Left cardiac atrium (tissue), 4 donors: ENCODE measurements around the gene PTCH1. TPM values are rescaled to one million over a fixed set of nuclear protein-coding genes. Genes with fewer than 3 reads are reported as not detected.

Source experiments
- ATAC-seq, 2 donors: fragments of 200-7000 bp; cut with Tn5 transposase; one replicate each; pipeline ENCODE4 v1.9.1; 2020; ENCODE audit warnings: mild to moderate bottlenecking in 2 of 2, moderate library complexity in 2 of 2
- DNase-seq: peaks from one replicate; pipeline ENCODE4 v3.0.0-alpha.2; 2020
- intact Hi-C, 2 donors: fragments of 100-400 bp; cut with DNase I; formaldehyde crosslinking; loops; one replicate each; pipeline versions ENCODE4 v1.14.1 to v1.15.1; 2022 to 2023
- total RNA-seq, 2 donors: library from RNA; stranded (reverse); fragmentation: NEBNext Ultra II Directional; extraction: Animal tissue kit (Norgen Biotek cat#: 25700); gene quantifications; one replicate each; pipeline ENCODE4 v1.2.1, GENCODE V29; 2021
- donor health status: DM: no; HTN: yes; CAD: no.
- donor health status: DM: no; HTN: yes; CAD: no; lungs with severe emphysema.
- donor health status: DM: yes; HTN: yes; CAD: no.
- donor health status: Dilated cardiomyopathy.

Gene PTCH1
- total RNA-seq, 2 donors from 2014 or later = 5.9 to 6.9 TPM

DNA sequence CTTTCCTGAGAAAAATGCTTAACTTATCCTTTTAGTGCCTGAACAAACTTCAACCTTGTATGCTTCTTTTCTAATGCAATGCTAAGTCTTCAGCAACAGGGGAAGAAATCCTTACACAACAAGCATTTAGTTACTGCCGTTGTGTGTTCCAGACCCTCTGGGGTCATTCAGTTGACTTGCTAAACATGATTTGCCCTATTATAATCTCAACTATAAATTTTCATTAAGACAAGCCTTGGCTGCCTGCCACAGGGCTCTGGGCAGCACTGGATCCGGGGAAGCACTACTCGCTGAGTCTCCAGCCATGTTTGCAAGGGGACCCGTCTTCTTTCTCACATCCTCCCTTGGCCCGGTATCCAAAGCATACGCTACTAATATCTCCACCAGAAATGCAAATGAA lies 58.1 kb downstream of the PTCH1 start:
- ATAC-seq (no peak), DNase-seq (no peak)
- intact Hi-C loops = no loop called here

DNA sequence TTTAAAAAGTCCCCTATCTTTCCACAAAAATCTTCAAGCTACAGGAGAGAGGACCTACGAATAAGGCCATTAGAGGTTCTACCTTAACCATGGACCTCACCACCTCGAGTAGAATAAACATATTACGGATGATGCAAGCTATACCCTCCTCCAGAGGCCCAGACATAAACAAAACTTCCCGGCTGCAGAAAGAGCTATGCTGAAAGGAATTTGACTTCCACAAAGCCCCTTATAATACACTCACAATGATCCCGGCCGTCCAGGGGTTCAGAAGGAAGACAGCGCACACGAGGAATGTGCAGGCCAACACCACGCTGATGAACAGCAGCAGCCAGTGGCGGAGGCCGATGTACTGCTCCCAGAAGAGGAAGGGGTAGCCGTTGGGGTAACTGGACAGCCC lies 59.0 kb downstream of the PTCH1 start:
- intact Hi-C loops = no loop called here
- no peak for DNase-seq
- no peak for ATAC-seq

DNA sequence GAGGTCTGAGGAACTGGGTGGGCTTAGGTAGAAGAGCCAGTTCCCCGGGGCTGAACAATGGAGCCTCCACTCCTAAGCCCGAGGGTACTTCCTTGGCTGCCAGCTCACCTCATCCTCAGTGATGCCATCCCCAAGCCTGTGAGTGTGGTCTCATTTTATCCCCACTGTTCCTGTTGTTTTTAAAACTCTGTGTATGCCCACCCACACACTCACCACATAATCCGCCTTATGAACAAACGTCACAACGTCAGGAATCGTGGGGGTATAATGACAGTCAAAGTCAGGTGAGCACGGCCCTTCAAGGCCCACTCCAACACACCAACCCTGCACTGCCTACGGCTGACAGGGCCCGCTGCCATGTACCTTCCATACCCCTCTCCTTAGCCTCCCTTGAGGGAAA lies 61.1 kb downstream of the PTCH1 start:
- no peak for ATAC-seq
- intact Hi-C loops = no loop called here
- DNase-seq = no peak

DNA sequence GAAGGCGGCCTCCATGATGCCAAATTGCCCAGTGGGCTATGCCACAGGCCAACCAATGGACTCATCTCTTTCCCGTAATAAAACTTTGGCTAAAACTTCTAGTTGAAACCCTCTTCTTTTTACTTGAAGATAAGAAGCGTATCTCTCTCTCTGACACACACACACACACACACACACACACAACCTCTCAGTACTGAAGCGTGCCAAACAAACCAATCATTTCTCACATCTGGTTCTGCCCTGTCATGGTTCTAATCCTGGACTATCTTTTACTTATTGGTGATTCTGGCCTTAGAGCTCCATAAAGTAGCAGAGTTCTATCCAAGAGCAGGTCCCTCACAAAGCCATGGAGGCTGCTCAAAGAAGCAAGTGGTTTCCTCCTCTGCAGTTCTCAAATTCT lies 64.6 kb downstream of the PTCH1 start:
- intact Hi-C loops = no loop called here
- ATAC-seq (no peak), DNase-seq (no peak)

DNA sequence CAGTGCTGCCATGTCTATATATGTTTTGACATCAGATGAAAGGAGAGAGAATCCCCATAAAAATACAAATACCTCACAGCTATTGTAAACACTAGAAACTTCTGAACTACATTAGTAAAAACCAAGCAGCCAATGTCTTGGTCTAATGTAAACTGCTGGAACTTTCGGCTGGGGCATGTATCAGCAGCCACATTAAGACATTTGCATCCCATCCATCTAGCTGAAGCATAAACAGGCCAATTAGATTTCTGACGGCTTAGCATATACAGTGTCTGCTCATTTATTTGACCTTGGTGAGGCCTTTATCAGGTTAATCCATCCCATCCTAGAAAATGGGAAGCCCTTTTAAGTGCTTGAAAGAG lies 65.7 kb downstream of the PTCH1 start:
- DNase-seq (no peak), ATAC-seq (no peak)
- intact Hi-C loops = no loop called here

DNA sequence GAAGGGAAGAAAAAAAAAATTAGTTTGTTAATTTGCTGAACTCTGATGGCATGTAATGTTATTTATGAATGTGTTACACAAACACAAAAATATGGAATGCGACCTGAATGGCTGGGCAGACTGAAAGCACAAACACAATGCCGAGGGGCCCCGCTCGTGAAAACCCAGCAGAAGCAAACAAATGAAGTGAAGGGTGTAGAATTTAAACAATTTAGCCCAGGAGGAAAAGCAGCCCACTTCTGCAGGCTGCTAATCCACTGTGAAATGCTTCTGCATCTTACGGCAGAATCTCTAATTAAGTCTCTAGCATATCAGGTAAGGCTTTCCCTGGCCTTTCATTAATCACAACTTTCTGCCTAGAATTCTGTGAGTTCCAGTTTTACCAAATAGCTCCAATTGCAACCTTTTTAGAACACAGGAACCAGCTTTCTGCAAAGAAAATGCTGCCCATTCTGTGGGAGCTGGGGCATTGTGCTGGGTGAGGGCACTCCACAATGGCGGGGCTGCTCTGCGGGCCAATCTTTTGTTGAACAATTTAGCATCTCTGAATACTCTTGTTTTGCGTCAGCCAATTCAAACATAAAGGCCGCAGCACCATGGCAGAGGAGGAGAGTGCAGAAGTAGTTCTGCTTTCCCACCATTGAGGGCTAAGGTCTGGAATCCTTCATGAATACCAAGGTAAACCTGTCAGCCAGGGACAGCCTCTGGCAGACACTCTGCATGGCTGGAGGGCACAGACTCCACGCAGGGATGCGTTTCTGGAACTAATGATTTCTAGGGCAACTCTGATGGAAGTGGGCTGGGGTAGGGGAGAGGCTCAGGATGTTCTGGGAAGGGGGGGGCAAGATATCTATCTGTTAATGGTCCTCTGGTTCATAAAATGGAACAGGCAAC lies 66.4 kb downstream of the PTCH1 start:
- DNase-seq (no peak), ATAC-seq (no peak)
- intact Hi-C loops = no loop called here

DNA sequence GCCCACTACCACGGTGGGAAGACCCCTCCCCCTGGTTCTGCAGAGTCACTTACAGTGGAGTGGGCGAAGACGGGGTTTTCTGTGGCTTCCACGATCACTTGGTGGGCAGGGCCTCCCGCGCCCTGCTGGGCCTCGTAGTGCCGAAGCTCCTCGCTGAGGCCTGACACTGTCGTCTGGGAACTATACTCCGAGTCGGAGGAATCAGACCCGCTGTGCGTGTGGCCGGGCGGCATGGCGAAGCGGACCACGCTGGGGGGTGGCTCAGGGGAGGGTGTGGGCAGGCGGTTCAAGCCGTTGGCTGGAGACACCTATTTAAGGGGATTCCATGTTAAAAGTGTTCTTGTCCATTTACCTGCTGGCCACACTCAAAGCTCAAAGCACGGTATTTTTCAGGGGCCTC lies 67.8 kb downstream of the PTCH1 start:
- no peak for DNase-seq

DNA sequence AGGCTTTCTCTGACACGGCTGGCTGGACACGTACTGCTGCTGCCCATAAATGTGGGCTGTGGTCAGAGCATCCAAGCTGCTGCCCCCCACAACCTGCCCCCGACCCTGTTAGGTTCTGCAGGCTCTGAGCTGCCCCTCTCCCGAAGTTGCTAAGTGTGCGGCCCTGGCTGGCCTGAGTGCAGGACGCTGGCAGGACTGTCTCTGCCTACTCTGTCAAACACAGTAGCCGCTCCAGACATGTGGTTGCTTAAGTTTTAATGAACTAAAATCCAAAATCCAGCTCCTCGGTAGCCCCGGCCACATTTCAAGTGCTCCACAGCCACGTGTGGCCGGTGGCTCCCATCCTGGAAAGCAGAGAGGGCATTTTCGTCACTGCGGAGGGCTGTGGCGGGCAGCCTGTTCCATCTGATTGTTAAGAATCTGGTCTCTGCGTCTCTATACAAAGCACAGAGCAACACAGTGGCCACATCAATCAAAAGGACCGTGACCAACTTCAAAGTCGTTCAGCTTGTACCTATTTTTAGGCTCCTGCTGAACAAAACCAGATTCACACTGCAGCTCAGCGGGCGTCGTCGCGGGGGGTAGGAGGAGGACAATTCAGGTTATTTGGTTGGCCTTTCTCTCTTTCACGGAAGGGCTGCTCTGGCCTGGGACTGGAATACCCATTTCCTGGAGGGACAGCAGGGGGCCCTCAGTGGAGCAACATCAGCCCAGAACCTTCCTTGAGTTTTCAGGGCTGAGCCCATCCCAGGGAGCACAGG lies 68.9 kb downstream of the PTCH1 start:
- intact Hi-C loops = no loop called here
- ATAC-seq = no peak
- DNase-seq = no peak

More for the DNA sequence above, 67.8 kb downstream of the PTCH1 start:
- intact Hi-C loops = no loop called here
- no peak for ATAC-seq

DNA sequence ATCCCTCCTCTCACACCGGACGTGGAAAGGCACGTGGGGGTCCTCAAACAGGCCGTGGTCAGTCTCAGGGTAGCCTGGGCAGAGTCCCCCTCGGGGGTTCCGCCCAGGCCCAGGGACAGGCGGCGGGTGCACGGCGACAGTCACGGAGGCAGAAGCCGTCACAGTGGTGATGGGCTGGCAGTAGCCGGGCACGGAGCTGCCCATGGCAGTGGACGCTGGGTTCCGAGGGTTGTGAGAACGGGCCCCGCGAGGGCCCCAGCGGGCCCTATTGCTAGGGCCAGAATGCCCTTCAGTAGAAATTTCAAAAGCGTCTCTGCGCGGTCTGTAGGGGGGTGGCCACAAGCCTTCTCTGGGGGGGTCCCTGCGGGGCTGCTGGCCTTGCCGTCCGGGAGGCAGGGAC lies 69.8 kb downstream of the PTCH1 start:
- intact Hi-C loops = no loop called here
- DNase-seq = no peak
- no peak for ATAC-seq

DNA sequence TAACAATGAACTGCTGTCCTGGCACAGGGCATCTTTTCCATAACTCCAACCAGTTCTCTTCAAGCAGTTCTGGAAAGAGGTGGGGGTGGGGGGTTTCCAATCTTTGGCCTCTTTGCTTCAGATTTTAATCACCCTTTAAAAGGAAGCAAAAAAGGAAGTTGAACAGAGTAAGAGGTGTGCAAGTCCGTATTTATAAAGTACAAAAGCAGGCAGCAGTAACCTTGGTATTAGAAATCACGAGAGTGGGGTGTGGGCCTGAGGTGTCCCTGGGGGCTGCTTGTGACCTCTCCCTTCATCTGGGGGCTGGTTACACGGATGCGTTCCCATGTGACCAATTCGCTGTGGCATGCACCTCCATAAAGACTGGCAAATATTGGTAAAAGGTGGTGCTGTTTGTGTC lies 70.5 kb downstream of the PTCH1 start:
- intact Hi-C loops = no loop called here
- ATAC-seq = no peak

DNA sequence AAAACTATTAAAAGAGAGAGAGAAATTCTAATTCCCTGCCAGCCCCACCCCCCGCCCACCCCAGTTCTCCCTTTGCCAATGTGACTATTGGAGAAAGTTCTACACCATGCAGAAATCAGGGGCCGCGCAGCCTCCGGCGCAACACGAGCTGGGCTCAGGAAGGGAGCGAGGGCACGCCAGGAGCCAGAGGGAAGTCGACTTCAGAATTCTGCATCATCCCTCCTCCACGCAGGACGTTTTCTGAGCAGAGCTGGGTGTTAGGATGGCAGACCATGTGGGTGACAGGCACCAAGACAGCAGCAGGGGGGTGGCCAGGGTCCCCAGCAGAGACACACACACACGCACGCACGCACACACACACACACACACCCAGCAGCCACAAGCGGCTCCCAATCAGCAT lies 72.6 kb downstream of the PTCH1 start:
- ATAC-seq = no peak
- intact Hi-C loops = no loop called here
- DNase-seq = no peak

More for the DNA sequence above, 70.5 kb downstream of the PTCH1 start:
- DNase-seq = no peak

DNA sequence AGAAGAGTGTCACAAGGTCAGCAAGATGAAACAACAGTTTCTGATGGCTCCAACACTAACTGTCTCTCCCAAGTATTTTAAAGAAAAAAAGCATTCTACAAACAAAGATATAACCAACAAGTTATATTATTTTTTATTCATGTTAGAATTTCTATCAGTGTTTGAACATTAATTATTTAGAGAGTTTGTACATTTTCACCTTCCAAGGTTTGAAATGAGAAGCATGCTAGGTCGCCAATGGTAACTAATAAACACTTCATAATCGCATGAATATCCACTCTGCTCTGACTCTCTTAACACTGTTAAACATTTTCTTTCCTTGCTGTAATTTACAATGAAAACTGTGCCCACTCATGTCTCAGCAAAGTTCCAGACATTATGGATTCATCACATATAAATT lies 73.5 kb downstream of the PTCH1 start:
- intact Hi-C loops = no loop called here
- DNase-seq (no peak), ATAC-seq (no peak)

DNA sequence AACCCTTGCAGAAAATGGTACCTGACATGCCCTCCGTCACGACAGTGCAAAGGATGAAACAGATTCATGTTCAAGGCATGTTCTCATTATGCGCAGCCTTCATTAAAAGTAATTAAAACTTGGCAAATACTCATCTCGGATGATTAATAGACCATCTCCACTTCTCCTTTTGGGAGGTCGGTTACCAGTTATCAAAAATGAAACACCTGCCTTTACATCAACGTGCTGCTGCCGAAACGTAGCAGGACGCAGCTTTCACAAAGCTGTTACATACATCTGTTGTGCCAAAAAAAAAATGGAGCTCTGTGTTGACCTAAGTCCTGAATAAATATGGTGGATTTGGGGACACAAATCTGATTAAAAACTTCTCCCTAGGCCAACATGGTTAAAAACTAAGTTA lies 75.7 kb downstream of the PTCH1 start:
- intact Hi-C loops = no loop called here
- DNase-seq = no peak
- ATAC-seq = no peak

DNA sequence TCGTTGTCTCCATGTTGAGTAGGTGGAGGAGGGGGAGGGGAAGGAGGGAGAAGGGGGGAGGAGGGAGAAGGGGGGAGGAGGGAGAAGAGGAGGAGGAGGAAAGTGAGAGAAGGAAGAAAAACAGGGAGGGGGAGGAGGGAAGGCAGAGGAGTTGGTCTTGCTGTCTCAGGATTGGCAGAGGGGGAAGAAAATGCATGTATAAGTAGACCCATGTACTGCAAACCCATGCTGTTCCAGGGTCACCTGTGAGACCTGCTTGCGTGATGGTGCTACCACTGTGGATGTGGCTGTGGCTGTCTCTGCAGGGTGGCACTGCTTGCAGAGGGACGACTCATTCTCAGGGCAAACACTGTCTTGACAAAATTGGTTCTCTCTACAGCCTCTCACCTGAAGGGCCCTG lies 76.3 kb downstream of the PTCH1 start:
- intact Hi-C loops = no loop called here
- ATAC-seq (no peak), DNase-seq (no peak)

DNA sequence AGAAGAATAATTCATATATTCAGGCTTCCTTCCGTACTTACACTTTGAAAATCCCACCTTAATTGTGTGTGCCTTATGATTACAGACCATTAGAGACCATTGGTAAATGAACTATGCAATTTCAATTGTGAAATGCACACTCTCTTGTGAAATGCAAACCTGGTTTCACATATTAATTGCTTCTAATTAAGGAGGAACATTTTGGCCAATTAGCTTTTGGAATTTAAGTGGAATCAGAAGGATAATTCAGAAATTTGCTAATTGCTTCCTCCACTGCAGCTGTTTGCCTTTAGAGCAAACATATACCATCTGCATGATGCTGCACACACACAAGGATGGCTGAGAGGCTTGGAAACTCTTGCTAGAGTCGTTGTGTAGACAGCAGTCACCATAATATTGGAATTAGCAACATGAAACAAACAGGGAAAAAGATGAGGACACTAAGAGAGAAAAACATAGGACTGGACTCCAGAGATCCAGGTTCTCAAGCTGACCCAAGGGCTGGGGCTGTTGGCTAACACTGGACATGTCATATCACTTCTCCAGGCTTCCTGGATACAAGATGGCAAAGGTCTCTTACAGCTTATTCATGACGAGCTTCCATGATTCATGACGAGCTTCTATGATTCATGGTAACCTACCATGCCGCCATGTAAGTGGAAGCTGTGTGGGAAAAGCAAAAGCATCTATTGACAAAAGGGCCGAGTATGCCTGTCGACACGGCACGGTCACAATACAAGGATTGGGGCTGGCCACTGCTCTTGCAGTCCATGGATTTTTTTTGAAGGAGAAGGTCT lies 78.0 kb downstream of the PTCH1 start:
- DNase-seq = no peak
- intact Hi-C loops = no loop called here
- no peak for ATAC-seq

DNA sequence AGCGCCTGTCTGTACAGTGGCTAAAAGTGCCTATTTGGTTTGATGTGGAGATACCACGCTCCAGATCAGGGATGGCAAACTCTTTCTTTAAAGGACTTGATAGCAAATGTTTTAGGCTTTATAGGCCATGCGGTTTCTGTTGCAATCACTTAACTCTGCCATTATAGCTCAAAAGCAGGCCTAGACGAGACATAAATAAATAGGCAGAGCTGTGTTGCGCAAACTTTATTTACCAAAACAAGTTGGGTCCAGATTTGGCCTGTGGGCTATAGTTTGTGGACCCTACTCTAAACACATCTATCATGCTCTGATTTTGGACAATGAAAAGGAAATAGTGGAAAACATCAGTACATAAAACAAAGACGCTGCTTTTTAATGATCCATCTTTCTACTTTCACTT lies 79.2 kb downstream of the PTCH1 start:
- ATAC-seq (no peak), DNase-seq (no peak)
- intact Hi-C loops = no loop called here

DNA sequence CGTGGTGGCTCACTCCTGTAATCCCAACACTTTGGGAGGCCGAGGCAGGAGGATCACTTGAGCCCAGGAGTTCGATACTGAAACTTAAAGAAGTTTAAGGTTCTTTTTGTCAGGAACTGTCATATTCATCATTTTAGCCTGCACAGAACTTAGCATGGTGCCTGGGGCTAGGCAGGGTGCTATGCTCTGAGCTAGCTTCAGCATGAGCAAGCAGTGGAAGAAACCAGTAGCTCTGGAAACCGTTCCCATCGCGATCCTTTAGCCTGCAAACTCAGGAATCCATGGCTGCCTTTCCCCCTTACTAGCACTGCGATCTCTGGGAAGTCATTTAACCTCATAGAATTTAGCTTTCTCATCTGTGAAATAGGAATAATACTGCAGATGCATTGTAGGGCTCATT lies 80.4 kb downstream of the PTCH1 start:
- ATAC-seq (no peak), DNase-seq (no peak)
- intact Hi-C loops = no loop called here

DNA sequence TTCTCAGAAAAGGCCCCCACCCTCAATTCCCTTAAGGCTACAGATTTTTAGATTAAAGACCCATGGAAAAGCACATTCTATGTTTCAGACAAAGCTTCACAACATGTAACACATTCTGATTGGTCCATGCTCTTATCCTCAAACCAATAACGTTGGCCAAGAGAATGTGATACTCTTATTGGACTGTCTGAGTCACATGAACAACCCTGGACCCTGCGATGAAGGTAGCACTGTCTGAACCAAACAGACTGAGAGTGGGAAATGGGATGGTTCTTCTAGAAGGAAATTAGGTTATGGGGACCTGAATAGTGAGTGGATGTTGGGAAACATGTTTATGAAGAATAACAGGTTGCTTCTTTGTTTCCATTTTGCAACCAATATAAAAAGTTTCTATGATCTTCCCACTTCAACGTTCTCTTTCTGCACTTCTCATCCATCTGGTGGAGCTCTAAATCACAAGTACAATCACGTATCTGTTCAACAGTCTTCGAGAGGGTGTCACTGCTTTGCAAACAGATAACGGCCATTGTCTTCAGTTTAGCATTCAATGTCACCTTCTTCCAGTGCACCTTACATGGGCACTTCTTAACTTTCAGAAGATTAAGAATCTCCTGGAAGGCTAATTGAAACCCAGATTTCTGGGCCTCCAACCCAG lies 81.6 kb downstream of the PTCH1 start:
- intact Hi-C loops = no loop called here
- ATAC-seq (no peak), DNase-seq (no peak)
